ENCODE data around the gene LRRC17. TPM values are rescaled to one million over a fixed set of nuclear protein-coding genes. Genes with fewer than 3 reads are reported as not detected.
A peak's percentile ranks its signal among the peaks of the same experiment; 100 is the strongest.

Gene LRRC17
- total and polyA plus RNA-seq, 9 of the 15 experiments (the other 6 are each of a cell fraction or from before 2014, with no cell fraction given): 0.03 to 0.18 (median 0.12) TPM; not detected in 5

DNA sequence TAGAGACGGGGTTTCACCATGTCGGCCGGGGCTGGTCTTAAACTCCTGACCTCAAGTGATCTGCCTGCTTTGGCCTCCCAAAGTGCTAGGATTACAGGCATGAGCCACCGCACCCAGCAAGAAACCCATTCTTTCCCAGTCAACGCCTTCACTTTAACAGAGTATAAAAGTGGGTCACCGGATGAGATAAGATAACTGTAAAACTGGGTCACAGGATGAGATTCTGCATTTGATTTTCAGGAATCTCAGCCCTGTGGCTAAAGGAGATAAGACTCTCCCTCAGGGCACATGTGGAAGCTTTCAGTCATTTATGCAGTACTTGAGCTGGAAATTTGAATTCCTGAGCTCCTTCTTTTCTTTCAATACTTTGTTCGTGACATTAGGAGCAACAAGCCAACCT lies 70.8 kb downstream of the LRRC17 start (continued):
- TF ChIP-seq, protein P1, sequence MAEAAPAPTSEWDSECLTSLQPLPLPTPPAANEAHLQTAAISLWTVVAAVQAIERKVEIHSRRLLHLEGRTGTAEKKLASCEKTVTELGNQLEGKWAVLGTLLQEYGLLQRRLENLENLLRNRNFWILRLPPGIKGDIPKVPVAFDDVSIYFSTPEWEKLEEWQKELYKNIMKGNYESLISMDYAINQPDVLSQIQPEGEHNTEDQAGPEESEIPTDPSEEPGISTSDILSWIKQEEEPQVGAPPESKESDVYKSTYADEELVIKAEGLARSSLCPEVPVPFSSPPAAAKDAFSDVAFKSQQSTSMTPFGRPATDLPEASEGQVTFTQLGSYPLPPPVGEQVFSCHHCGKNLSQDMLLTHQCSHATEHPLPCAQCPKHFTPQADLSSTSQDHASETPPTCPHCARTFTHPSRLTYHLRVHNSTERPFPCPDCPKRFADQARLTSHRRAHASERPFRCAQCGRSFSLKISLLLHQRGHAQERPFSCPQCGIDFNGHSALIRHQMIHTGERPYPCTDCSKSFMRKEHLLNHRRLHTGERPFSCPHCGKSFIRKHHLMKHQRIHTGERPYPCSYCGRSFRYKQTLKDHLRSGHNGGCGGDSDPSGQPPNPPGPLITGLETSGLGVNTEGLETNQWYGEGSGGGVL (CRISPR knock-in tag; IDR thresholded peaks at IDR 0.05): no peak
- TF ChIP-seq SFPQ (IDR thresholded peaks at IDR 0.05; ENCODE audit: low read depth, low read length) (no peak), ZNF717 (CRISPR knock-in tag; IDR thresholded peaks at IDR 0.05) (no peak), ZNF639 (CRISPR knock-in tag; conservative IDR thresholded peaks at IDR 0.05 in 1 of 2, IDR thresholded peaks at IDR 0.05 in 1 of 2) (no peak), ESRRA (IDR thresholded peaks at IDR 0.05; ENCODE audit: borderline replicate concordance, low read depth) (peak; percentile 68; the same call in 1 of the 2 replicates), PCBP1 (IDR thresholded peaks at IDR 0.05; ENCODE audit: low read depth, low read length, poor library complexity, severe bottlenecking) (no peak), FOXK2 (conservative IDR thresholded peaks at IDR 0.05 in 1 of 2, IDR thresholded peaks at IDR 0.05 in 1 of 2; ENCODE audit: low read depth in 2 of 2) (no peak), FUS (optimal IDR thresholded peaks at IDR 0.05; ENCODE audit: low read depth, low read length) (no peak), CBFB (CRISPR knock-in tag; IDR thresholded peaks at IDR 0.05) (no peak), TFAM (CRISPR knock-in tag; conservative IDR thresholded peaks at IDR 0.05) (no peak), SIN3A (IDR thresholded peaks at IDR 0.05; ENCODE audit: borderline replicate concordance in 2 of 2, control insufficient read depth in 1 of 2, low read depth in 2 of 2, low read length in 2 of 2) (no peak), SAFB2 (IDR thresholded peaks at IDR 0.05; ENCODE audit: borderline replicate concordance, low read depth, low read length, severe bottlenecking) (no peak), NONO (IDR thresholded peaks at IDR 0.05; ENCODE audit: low read depth in 2 of 2, low read length in 1 of 2) (no peak), CCNT2 (IDR thresholded peaks at IDR 0.05; ENCODE audit: borderline replicate concordance, extremely low read depth, insufficient read length, low read depth, low read length) (peak; percentile 60), POLR2AphosphoS2 (IDR thresholded peaks at IDR 0.05; ENCODE audit: low read length) (no peak), ELF2 (CRISPR knock-in tag; IDR thresholded peaks at IDR 0.05) (no peak), SOX6 (IDR thresholded peaks at IDR 0.05) (peak; percentile 95), TAF1 (IDR thresholded peaks at IDR 0.05; ENCODE audit: control insufficient read depth, extremely low read depth, insufficient read depth, low read length, severe bottlenecking) (no peak), YBX1 (IDR thresholded peaks at IDR 0.05) (no peak), HEY1 (CRISPR knock-in tag; IDR thresholded peaks at IDR 0.05; ENCODE audit: borderline replicate concordance) (no peak), GATA2 (CRISPR knock-in tag; IDR thresholded peaks at IDR 0.05) (peak; percentile 59)
- TF ChIP-seq, protein P2, sequence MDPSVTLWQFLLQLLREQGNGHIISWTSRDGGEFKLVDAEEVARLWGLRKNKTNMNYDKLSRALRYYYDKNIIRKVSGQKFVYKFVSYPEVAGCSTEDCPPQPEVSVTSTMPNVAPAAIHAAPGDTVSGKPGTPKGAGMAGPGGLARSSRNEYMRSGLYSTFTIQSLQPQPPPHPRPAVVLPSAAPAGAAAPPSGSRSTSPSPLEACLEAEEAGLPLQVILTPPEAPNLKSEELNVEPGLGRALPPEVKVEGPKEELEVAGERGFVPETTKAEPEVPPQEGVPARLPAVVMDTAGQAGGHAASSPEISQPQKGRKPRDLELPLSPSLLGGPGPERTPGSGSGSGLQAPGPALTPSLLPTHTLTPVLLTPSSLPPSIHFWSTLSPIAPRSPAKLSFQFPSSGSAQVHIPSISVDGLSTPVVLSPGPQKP (CRISPR knock-in tag; IDR thresholded peaks at IDR 0.05): no peak
